ENCODE results near the gene FRS3.

The FRS3 gene

DNA sequence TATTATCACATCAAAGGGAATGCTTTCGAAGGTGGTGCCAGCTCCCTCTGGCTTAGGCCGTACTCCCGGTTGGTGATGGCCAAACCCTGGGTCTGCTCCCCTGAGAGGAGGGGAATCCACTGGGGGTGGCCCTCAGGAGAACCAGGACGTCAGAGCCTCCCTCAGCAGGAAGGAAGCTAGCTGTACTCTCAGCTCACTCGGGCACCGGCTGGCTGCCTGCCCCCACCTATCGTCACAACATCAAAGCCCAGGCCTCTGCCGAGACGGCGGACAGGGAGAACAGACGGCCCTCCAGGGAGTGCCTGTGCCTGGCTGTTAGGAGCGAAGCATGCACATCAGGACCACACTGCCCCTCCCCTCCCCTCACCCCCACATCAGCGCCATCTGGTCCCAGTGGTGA lies 23.3 kb downstream of the FRS3 start:
- H3K36me3 ChIP-seq (ENCODE audit: control insufficient read depth, insufficient read depth, low read length) = no peaks in the 10 kb centered on the region
- H3K27me3 ChIP-seq (replicated peaks; ENCODE audit: control insufficient read depth, insufficient read depth, low read length) = no peaks in the 10 kb centered on the region; the same call in none of the 2 replicates
- TF ChIP-seq, protein P1, sequence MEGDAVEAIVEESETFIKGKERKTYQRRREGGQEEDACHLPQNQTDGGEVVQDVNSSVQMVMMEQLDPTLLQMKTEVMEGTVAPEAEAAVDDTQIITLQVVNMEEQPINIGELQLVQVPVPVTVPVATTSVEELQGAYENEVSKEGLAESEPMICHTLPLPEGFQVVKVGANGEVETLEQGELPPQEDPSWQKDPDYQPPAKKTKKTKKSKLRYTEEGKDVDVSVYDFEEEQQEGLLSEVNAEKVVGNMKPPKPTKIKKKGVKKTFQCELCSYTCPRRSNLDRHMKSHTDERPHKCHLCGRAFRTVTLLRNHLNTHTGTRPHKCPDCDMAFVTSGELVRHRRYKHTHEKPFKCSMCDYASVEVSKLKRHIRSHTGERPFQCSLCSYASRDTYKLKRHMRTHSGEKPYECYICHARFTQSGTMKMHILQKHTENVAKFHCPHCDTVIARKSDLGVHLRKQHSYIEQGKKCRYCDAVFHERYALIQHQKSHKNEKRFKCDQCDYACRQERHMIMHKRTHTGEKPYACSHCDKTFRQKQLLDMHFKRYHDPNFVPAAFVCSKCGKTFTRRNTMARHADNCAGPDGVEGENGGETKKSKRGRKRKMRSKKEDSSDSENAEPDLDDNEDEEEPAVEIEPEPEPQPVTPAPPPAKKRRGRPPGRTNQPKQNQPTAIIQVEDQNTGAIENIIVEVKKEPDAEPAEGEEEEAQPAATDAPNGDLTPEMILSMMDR (IDR thresholded peaks at IDR 0.05; ENCODE audit: insufficient read depth, low read length, poor library complexity, severe bottlenecking) = no peak
- no peak overlapping the region for H3K4me3 ChIP-seq (replicated peaks; ENCODE audit: low read depth, low read length)
- no peak for DNase-seq (ENCODE audit: extremely low read depth, insufficient read length)

DNA sequence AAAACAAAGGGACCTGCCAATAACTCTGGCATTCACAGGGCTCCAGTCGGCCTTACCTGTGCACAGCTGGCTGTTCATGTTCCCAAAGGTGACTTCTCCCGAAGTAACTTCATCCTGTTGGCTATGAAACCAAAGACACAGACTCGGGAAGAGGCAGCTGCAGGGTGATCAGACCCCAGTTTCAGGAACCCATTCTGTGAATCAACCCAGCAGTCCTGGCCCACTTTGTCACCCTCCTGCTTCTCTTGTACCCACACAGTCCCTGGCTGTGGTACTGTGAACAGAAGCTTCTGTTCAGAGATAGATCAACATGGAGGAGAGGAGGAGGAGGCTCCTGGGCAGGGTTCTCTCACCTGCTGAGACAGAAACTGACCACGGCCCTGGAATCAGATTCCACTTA lies 23.8 kb downstream of the FRS3 start:
- no peak for DNase-seq (ENCODE audit: extremely low read depth, insufficient read length)
- no peak overlapping the region for H3K4me3 ChIP-seq (replicated peaks; ENCODE audit: low read depth, low read length)
- TF ChIP-seq, protein P1 (IDR thresholded peaks at IDR 0.05; ENCODE audit: insufficient read depth, low read length, poor library complexity, severe bottlenecking) = no peak

DNA sequence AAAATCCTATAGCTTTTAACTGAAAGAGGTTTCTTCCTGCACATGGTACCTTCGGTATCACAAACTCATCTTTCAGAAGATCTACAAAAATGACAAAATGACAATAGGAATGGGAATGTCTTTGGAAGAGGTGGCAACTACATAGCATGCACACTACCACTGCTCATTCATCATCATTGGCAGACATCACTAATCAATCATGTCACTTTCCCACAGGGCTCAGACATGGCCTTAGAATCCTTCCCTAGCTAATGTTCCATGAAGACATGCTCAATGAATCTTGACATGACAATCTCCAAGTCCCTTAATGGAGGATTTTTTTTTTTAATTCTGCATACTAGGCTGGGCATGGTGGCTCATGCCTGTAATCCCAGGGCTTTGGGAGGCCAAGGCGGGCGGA lies 29.3 kb downstream of the FRS3 start:
- Histone ChIP-seq H3K4me3 (replicated peaks; ENCODE audit: low read depth, low read length) (no peak overlapping the region), H3K27me3 (replicated peaks; ENCODE audit: control insufficient read depth, insufficient read depth, low read length) (no peaks in the 10 kb centered on the region; the same call in 1 of the 2 replicates), H3K36me3 (ENCODE audit: control insufficient read depth, insufficient read depth, low read length) (no peaks in the 10 kb centered on the region)
- DNase-seq (ENCODE audit: extremely low read depth, insufficient read length) = no peak
- TF ChIP-seq, protein P1 (IDR thresholded peaks at IDR 0.05; ENCODE audit: insufficient read depth, low read length, poor library complexity, severe bottlenecking) = no peak

More for the DNA sequence above, 23.8 kb downstream of the FRS3 start:
- no peaks in the 10 kb centered on the region for H3K36me3 ChIP-seq (ENCODE audit: control insufficient read depth, insufficient read depth, low read length)
- no peaks in the 10 kb centered on the region; the same call in none of the 2 replicates for H3K27me3 ChIP-seq (replicated peaks; ENCODE audit: control insufficient read depth, insufficient read depth, low read length)

DNA sequence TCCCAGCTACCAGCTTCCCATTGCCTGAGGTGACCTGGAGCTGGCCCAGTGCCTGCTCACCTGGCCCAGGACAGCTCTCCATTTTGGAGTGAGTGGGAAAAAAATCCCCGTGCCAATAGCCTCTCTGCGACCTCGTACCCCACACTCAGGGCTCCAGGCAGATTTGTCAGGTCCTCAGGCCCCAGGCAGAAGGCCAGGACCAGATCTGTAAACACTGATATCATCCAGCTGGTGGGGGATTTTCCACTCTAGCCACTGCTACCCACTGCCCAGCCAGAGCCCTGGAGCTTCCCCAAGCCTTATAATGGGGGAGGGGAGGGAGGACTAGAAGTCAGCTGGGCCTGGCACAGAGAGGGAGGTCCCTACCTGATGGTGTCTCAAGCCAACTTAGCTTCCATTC lies 31.2 kb downstream of the FRS3 start:
- no peak overlapping the region for H3K4me3 ChIP-seq (replicated peaks; ENCODE audit: low read depth, low read length)
- no peaks in the 10 kb centered on the region; the same call in none of the 2 replicates for H3K27me3 ChIP-seq (replicated peaks; ENCODE audit: control insufficient read depth, insufficient read depth, low read length)
- H3K36me3 ChIP-seq (ENCODE audit: control insufficient read depth, insufficient read depth, low read length) = no peaks in the 10 kb centered on the region
- DNase-seq (ENCODE audit: extremely low read depth, insufficient read length) = no peak
- TF ChIP-seq, protein P1 (IDR thresholded peaks at IDR 0.05; ENCODE audit: insufficient read depth, low read length, poor library complexity, severe bottlenecking) = no peak

DNA sequence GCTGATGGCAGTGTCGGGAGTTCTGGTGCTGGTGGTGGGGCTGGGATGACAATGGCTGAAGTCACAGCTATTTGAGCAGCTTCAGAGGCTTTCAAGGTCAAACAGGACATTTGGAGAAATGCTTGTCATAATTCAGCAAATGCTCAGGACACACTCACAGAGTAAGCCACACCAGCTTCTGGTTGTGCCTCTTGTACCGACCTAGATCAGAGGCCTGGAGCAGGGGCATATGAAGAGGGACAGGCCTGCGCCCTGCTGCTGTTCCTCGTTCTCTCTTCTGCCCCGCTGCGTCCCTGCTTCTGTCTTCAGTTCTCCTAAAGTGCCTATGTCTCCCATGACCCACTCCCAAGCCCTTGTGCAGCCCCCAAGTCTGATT lies 31.6 kb downstream of the FRS3 start:
- Histone ChIP-seq H3K27me3 (replicated peaks; ENCODE audit: control insufficient read depth, insufficient read depth, low read length) (no peaks in the 10 kb centered on the region; the same call in none of the 2 replicates), H3K4me3 (replicated peaks; ENCODE audit: low read depth, low read length) (no peak overlapping the region), H3K36me3 (ENCODE audit: control insufficient read depth, insufficient read depth, low read length) (no peaks in the 10 kb centered on the region)
- TF ChIP-seq, protein P1 (IDR thresholded peaks at IDR 0.05; ENCODE audit: insufficient read depth, low read length, poor library complexity, severe bottlenecking) = no peak
- no peak for DNase-seq (ENCODE audit: extremely low read depth, insufficient read length)
